Peyer's patch (tissue), 4 donors: ENCODE data around the gene LMX1B. TPM values are rescaled to one million over a fixed set of nuclear protein-coding genes. Genes with fewer than 3 reads are reported as not detected.
"Not testable (repeated sequence)": the region's sequence is repeated elsewhere in the genome, so short reads cannot be mapped to it uniquely, and the experiment has no call there.

ENCODE experiments used
- DNase-seq, 3 donors: peaks; one replicate each; pipeline ENCODE4 v3.0.0-alpha.2; 2017 to 2019
- H3K27ac ChIP-seq, 4 donors: fragments of 200-600 bp; sonication (generic); one replicate each; pipeline ENCODE4 v1.5.1; 2016 to 2019
- H3K27me3 ChIP-seq, 2 donors: fragments of 200-600 bp; sonication (generic); one replicate each; pipeline ENCODE4 v1.5.1; 2019
- H3K36me3 ChIP-seq, 3 donors: fragments of 200-600 bp; sonication (generic); one replicate each; pipeline ENCODE4 v1.5.1; 2016 to 2019
- H3K4me1 ChIP-seq, 4 donors: fragments of 200-600 bp; sonication (generic); one replicate each; pipeline ENCODE4 v1.5.1; 2016 to 2019
- H3K4me3 ChIP-seq, 4 donors: fragments of 200-600 bp; sonication (generic); 1 replicate in 3 of 4; 2 replicates in 1 of 4; pipeline ENCODE4 v1.5.1; 2016 to 2019; ENCODE audit warnings: mild to moderate bottlenecking in 1 of 4
- H3K9me3 ChIP-seq, 4 donors: fragments of 200-600 bp; sonication (generic); one replicate each; pipeline ENCODE4 v1.5.1; 2016 to 2019; ENCODE audit warnings: mild to moderate bottlenecking in 1 of 4
- POLR2A ChIP-seq, 2 donors: fragments of 450-650 bp; IDR thresholded peaks; one replicate each; pipeline ENCODE4 v1.5.1; 2017; ENCODE audit warnings: antibody characterized with exemption in 2 of 2, mild to moderate bottlenecking in 2 of 2, moderate library complexity in 2 of 2
- total RNA-seq, 4 donors: library from RNA; depleted of rRNA; stranded (reverse); fragments of >200 nt; gene quantifications; one replicate each; pipeline ENCODE4 v1.1.0, GENCODE V29; 2016
- TF ChIP-seq, protein P1 (sequence below), 6 experiments: fragments of 450-650 bp in 4 of 6; fragments of 200-600 bp in 2 of 6; sonication (generic) in 1 of 6; IDR thresholded peaks; one replicate each; pipeline ENCODE4 v1.5.1; 2017 to 2019; ENCODE audit warnings: antibody characterized with exemption in 6 of 6, mild to moderate bottlenecking in 3 of 6, moderate library complexity in 1 of 6

The LMX1B gene
- total RNA-seq, 4 donors from 2014 or later, result not detected

DNA sequence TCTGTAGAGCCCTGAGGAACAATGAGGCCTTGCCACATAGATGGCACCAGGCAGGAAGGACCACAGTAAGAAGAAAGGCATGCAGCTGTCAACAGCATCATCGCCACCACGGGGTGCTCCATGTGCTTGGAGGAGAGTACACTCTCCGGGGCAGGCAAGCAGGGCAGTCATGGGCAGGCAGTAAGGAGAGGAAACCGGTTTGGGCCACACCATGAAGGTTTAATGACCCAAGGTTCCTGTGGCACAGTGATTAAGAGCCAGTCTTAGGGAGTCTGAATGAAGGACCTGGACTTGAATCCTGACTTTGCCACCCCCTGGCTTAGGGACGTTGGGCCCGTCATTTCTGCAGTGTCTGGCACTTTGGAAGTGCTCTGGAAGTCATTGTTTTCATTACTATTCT lies 110.5 kb downstream of the LMX1B start:
- Histone ChIP-seq H3K27me3 (peaks cover 0 to 3% of the 10 kb centered on the region in 2 donors), H3K4me3 (no peak overlapping the region), H3K36me3 (no peaks in the 10 kb centered on the region), H3K9me3 (no peaks in the 10 kb centered on the region), H3K27ac (no peak overlapping the region), H3K4me1 (peaks cover 0 to 16% (median 7%) of the 10 kb centered on the region in 4 donors)
- DNase-seq, result no peak
- TF ChIP-seq, protein P1, sequence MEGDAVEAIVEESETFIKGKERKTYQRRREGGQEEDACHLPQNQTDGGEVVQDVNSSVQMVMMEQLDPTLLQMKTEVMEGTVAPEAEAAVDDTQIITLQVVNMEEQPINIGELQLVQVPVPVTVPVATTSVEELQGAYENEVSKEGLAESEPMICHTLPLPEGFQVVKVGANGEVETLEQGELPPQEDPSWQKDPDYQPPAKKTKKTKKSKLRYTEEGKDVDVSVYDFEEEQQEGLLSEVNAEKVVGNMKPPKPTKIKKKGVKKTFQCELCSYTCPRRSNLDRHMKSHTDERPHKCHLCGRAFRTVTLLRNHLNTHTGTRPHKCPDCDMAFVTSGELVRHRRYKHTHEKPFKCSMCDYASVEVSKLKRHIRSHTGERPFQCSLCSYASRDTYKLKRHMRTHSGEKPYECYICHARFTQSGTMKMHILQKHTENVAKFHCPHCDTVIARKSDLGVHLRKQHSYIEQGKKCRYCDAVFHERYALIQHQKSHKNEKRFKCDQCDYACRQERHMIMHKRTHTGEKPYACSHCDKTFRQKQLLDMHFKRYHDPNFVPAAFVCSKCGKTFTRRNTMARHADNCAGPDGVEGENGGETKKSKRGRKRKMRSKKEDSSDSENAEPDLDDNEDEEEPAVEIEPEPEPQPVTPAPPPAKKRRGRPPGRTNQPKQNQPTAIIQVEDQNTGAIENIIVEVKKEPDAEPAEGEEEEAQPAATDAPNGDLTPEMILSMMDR (IDR thresholded peaks at IDR 0.05), result no peak
- TF ChIP-seq POLR2A (IDR thresholded peaks at IDR 0.05), result no peak

DNA sequence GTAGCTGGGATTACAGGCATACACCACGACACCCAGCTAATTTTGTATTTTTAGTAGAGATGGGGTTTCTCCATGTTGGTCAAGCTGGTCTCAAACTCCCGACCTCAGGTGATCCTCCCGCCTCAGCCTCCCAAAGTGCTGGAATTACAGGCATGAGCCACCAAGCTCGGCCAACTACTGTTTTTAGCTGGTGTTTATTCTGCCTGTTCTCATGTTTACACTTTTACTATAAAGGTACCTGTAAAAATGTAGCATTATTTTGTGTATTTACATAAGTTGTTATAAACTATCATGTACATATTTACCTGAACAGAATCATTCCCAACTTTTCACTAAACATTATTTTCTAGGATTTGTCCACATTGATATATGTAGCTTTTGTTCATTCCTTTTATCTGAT lies 111.8 kb downstream of the LMX1B start:
- not testable (repeated sequence) for H3K27me3 ChIP-seq, H3K36me3 ChIP-seq, DNase-seq

DNA sequence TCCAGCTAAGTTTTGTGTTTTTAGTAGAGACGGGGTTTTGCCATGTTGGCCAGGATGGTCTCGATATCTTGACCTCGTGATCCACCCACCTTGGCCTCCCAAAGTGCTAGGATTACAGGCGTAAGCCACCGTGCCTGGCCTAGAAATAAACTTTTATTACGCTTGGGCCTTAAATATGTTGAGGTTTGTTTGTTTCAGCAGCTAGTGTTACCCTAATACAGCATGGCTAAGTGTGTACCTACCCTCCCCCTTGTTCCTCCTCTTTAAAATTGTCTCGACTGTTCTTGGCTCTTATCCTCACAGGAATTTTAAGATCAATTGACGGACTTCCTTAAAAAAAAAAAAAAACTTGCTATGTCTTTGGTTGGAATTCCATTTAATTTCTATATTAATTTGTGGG lies 114.5 kb downstream of the LMX1B start:
- H3K4me1 ChIP-seq, H3K27ac ChIP-seq, H3K9me3 ChIP-seq, DNase-seq, H3K4me3 ChIP-seq, H3K36me3 ChIP-seq, H3K27me3 ChIP-seq: not testable (repeated sequence)

More for the DNA sequence above, 111.8 kb downstream of the LMX1B start:
- not testable (repeated sequence) for H3K4me3 ChIP-seq, H3K27ac ChIP-seq, H3K9me3 ChIP-seq
- H3K4me1 ChIP-seq, result peaks cover 0 to 16% (median 2%) of the 10 kb centered on the region in 4 donors

DNA sequence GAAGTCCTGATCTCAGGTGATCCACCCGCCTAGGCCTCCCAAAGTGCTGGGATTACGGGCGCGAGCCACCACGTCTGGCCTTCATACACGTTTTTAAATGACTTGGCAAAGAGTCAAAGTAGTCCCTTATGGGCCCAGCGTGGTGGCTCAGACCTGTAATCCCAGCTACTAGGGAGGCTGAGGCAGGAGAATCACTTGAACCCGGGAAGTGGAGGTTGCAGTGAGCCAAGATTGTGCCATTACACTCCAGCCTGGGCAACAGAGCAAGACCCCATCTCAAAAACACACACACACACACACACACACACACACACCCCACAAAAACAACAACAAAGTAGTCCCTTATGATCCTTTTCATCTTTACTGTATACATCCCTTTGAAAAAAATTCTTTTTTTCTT lies 116.9 kb downstream of the LMX1B start:
- not testable (repeated sequence) for H3K27me3 ChIP-seq, DNase-seq, H3K4me3 ChIP-seq, H3K36me3 ChIP-seq, H3K9me3 ChIP-seq, H3K27ac ChIP-seq, H3K4me1 ChIP-seq

DNA sequence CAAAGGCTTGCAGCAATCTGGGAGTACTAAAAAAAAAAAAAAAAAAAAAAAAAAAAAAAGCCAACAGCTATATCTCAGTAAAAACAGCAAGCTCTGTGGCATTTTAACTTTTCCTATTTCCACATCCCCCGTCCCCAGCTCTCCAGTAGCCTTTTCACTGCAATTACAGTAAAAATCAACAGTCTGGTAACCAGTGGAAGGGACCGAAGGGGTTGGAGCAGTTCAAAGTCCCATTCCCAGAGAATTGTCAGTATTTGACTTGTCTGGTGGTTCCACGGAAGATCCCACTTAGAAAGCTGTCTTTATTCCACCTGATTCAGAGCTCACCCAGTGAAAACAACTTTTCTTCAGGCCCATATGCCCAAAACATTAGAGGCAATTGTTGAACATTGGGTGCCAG lies 119.3 kb downstream of the LMX1B start:
- Histone ChIP-seq H3K36me3 (no peaks in the 10 kb centered on the region), H3K27ac (no peak overlapping the region), H3K4me3 (no peak overlapping the region), H3K9me3 (peaks cover 0 to 9% (median 0%) of the 10 kb centered on the region in 4 donors), H3K4me1 (no peaks in the 10 kb centered on the region), H3K27me3 (no peaks in the 10 kb centered on the region)
- no peak for TF ChIP-seq POLR2A (IDR thresholded peaks at IDR 0.05)
- TF ChIP-seq, protein P1 (IDR thresholded peaks at IDR 0.05), result no peak
- DNase-seq, result no peak

DNA sequence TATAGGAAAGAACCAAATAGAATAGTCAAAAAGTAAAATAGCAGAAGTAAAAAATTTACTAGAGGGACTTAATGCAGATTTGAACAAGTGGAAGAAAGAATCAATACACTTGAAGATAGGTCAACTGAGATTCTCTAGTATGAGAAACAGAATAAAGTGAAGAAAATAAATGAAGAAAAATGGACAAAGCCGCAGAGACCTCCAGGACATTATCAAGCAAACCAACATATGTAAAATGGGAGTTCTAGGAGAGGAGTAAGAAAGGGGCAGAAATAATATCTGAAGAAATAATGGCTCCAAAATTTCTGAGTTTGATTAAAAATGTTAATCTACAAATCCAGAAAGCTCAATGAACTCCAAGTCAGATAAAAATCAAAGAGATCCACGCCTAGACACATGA lies 121.1 kb downstream of the LMX1B start:
- Histone ChIP-seq H3K36me3 (no peaks in the 10 kb centered on the region), H3K27ac (no peak overlapping the region), H3K9me3 (peaks cover 0 to 9% (median 0%) of the 10 kb centered on the region in 4 donors), H3K4me1 (no peaks in the 10 kb centered on the region), H3K27me3 (no peaks in the 10 kb centered on the region), H3K4me3 (no peak overlapping the region)
- DNase-seq, result no peak
- no peak for TF ChIP-seq POLR2A (IDR thresholded peaks at IDR 0.05)
- TF ChIP-seq, protein P1 (IDR thresholded peaks at IDR 0.05), result no peak

DNA sequence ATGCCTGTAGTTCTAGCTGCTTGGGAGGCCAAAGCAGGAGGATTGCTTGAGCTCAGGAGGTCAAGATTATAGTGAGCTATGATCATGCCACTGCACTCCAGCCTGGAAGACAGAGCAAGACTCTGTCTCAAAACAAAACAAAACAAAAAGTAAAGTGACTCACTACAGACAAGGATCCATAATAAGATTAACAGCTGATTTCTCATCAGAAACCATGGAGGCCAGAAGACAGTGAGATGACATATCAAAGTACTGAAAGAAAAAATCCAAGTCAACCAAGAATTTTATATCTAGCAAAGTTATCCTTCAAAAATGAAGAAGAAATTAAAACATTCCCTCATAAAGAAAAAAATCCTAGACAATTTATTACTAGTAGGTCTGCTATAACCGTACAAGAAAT lies 121.8 kb downstream of the LMX1B start:
- no peaks in the 10 kb centered on the region for H3K36me3 ChIP-seq
- no peak for DNase-seq
- H3K27me3 ChIP-seq, result no peaks in the 10 kb centered on the region

More for the DNA sequence above, 121.8 kb downstream of the LMX1B start:
- Histone ChIP-seq H3K4me1 (no peaks in the 10 kb centered on the region), H3K4me3 (no peak overlapping the region), H3K27ac (no peak overlapping the region), H3K9me3 (peaks cover 0 to 9% (median 0%) of the 10 kb centered on the region in 4 donors)
- TF ChIP-seq, protein P1 (IDR thresholded peaks at IDR 0.05), result no peak
- no peak for TF ChIP-seq POLR2A (IDR thresholded peaks at IDR 0.05)
